Measurements from ENCODE around the gene HS3ST5.

DNA sequence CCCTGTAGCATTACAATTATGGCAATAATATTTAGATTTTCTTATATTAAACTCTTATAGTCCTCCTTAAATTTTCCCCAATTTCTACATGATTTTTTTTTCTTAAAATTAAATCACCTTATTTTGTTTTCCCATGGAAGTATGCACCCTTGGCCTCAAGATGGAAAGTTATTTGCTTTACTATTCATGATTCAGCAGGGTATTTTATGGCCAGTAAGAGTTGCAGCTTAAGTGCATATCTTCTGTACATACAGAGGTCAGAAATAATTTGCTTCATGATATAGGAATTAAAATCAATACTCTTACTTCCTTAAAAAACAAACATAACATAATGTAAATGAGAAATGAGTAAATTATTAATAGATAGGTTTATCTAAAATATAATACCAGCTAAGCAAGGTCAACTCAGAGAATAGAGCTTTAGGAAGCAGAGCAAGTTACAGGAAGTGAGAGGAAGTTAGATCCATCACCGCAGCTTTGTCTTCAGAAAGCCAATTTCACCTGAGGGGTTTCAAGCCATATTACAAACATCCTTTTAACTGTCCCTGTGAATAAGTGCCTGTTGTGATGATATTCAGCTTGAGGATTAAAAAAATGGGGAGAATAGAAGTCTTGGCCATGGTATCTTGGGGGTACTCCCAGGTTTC lies 24.6 kb upstream of the HS3ST5 start:
- TF ChIP-seq, protein P1, sequence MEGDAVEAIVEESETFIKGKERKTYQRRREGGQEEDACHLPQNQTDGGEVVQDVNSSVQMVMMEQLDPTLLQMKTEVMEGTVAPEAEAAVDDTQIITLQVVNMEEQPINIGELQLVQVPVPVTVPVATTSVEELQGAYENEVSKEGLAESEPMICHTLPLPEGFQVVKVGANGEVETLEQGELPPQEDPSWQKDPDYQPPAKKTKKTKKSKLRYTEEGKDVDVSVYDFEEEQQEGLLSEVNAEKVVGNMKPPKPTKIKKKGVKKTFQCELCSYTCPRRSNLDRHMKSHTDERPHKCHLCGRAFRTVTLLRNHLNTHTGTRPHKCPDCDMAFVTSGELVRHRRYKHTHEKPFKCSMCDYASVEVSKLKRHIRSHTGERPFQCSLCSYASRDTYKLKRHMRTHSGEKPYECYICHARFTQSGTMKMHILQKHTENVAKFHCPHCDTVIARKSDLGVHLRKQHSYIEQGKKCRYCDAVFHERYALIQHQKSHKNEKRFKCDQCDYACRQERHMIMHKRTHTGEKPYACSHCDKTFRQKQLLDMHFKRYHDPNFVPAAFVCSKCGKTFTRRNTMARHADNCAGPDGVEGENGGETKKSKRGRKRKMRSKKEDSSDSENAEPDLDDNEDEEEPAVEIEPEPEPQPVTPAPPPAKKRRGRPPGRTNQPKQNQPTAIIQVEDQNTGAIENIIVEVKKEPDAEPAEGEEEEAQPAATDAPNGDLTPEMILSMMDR (IDR thresholded peaks at IDR 0.05), result no peak
- TF ChIP-seq JUN (CRISPR knock-in tag; IDR thresholded peaks at IDR 0.05) (no peak), ZNF138 (CRISPR knock-in tag; conservative IDR thresholded peaks at IDR 0.05) (no peak), MYBL2 (CRISPR knock-in tag; IDR thresholded peaks at IDR 0.05) (no peak), FOXJ3 (CRISPR knock-in tag; IDR thresholded peaks at IDR 0.05; ENCODE audit: borderline replicate concordance) (no peak)

All from WTC11 (cell line).